HUES6 (cell line): ENCODE data around the gene FDXACB1.

ENCODE experiments used
- H3K27ac ChIP-seq: 2 replicates; pipeline ENCODE4 v1.7.0; 2013; ENCODE audit warnings: low read depth, mild to moderate bottlenecking, low read length, inconsistent platforms
- H3K27me3 ChIP-seq: 2 replicates; pipeline ENCODE4 v1.6.1; 2013; ENCODE audit warnings: low read length; ENCODE audit not compliant: control insufficient read depth, insufficient read depth
- H3K36me3 ChIP-seq: 2 replicates; pipeline ENCODE4 v1.6.1; 2013; ENCODE audit warnings: low read length; ENCODE audit not compliant: control insufficient read depth, insufficient read depth
- H3K4me1 ChIP-seq: 2 replicates; pipeline ENCODE4 v1.6.1; 2013; ENCODE audit warnings: low read length; ENCODE audit not compliant: control insufficient read depth, insufficient read depth
- H3K4me3 ChIP-seq: 2 replicates; pipeline ENCODE4 v1.5.1; 2013; ENCODE audit warnings: low read depth, low read length
- H3K9ac ChIP-seq: one replicate; pipeline ENCODE4 v1.6.1; 2013; ENCODE audit warnings: mild to moderate bottlenecking, low read length
- H3K9me3 ChIP-seq: 2 replicates; pipeline ENCODE4 v1.6.1; 2013; ENCODE audit warnings: low read depth, low read length; ENCODE audit not compliant: control insufficient read depth, insufficient read depth

FDXACB1 gene

DNA sequence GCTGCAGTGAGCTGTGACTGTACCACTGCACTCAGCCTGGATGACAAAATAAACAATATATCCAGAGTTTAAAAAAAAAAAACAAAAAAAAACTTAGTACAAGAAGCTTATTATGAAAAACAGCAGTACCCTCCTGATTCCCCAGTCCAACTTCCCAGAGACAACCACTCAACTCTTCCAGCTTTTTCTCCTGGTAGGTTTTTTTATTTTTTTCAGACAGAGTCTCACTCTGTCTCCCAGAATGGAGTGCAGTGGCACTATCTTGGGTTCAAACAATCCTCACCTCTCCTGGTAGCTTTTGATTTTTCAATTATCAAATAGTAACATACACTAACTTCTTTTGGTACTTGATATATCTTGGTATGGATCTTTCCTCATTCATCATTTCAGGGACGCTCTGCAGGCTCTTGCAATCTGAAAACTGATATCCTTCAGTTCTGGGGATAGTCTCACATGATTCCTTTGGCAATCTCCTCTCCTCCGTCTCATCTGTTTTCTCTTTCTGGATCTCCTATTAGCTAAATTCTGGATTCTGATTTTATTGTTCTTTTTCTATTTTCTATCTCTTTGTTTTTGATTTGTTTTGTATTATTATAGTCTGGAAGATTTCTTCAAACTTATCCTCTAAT lies 52.5 kb downstream of the FDXACB1 start:
- Histone ChIP-seq H3K4me1 (peaks cover 12% of the 10 kb centered on the region; the same call in 1 of the 2 replicates), H3K27ac (no peak overlapping the region), H3K4me3 (no peak overlapping the region), H3K27me3 (no peaks in the 10 kb centered on the region), H3K9me3 (no peaks in the 10 kb centered on the region), H3K36me3 (no peaks in the 10 kb centered on the region), H3K9ac (no peak overlapping the region)
